GM12878 (cell line): ENCODE results near the gene DNAH17.

ENCODE experiments used
- CREB1 ChIP-seq: IDR thresholded peaks from 2 replicates; pipeline ENCODE4 v1.6.1; 2012; ENCODE audit warnings: low read depth, mild to moderate bottlenecking, inconsistent platforms
- EZH2 ChIP-seq: IDR thresholded peaks from 2 replicates; pipeline ENCODE4 v1.6.1; 2012; ENCODE audit warnings: low read depth, mild to moderate bottlenecking, control low read depth, inconsistent platforms, low read length, borderline replicate concordance; ENCODE audit not compliant: control insufficient read depth
- NRF1 ChIP-seq: conservative IDR thresholded peaks from 2 replicates; pipeline ENCODE4 v1.6.1; 2011; ENCODE audit warnings: mild to moderate bottlenecking, low read depth, low read length, improper control_type of control experiment
- POLR2A ChIP-seq: IDR thresholded peaks from 2 replicates; pipeline ENCODE4 v1.6.1; 2011; ENCODE audit warnings: low read depth, mild to moderate bottlenecking, low read length
- SREBF2 ChIP-seq: IDR thresholded peaks from 2 replicates; pipeline ENCODE4 v1.6.1; 2012; ENCODE audit warnings: mild to moderate bottlenecking, low read length
- STAT3 ChIP-seq: IDR thresholded peaks from 2 replicates; pipeline ENCODE4 v1.6.1; 2011; ENCODE audit warnings: low read depth, low read length, improper control_type of control experiment
- TF ChIP-seq, protein P1 (sequence below), 3 experiments: IDR thresholded peaks in 2 of 3; conservative IDR thresholded peaks in 1 of 3; 2 replicates each; pipeline ENCODE4 v1.5.1; 2011; ENCODE audit warnings: low read depth in 3 of 3, low read length in 3 of 3, mild to moderate bottlenecking in 3 of 3, control low read depth in 2 of 3, moderate library complexity in 2 of 3, inconsistent platforms in 1 of 3, mixed read lengths in 1 of 3; ENCODE audit not compliant: control insufficient read depth in 2 of 3, insufficient read depth in 1 of 3; ENCODE audit errors: extremely low read depth in 1 of 3

DNA sequence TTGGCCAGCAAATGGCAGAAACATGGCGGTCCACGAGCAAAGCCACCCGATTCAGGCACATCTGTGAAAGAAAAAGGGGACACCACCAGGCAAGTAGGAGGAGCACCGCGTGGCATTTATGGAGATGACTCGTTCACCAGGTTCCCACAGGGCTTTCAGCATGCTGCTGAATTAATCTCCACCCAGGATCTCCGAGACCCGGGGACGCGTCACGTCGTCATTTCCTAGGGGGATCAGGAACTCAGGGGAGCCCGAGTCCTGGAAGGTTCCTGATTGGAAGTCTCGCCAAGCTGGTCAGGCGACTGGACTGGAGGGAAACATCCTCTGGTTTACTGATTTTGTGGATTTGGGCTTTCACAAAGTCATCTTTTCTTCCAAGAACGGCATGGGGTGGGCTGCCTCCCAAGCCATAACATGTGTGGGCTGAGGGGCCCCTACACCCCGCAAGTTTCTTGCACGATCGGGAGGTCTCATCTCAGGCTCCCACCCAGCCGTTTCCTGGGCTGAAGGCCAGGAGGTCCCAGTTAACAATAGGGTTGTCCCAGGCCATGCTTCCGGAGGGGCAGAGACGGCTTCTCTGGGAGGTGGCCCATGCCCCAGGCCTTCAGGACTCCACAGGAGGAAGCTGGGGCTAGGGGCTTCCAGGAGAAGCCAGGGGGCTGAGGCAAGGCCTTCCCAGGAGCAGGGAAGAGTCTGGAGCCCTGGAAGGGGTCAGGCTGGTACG, 645 bp downstream of the DNAH17 start:
- TF ChIP-seq CREB1 (no peak), EZH2 (no peak), SREBF2 (no peak), STAT3 (no peak), POLR2A (no peak), NRF1 (no peak)
- TF ChIP-seq, protein P1, sequence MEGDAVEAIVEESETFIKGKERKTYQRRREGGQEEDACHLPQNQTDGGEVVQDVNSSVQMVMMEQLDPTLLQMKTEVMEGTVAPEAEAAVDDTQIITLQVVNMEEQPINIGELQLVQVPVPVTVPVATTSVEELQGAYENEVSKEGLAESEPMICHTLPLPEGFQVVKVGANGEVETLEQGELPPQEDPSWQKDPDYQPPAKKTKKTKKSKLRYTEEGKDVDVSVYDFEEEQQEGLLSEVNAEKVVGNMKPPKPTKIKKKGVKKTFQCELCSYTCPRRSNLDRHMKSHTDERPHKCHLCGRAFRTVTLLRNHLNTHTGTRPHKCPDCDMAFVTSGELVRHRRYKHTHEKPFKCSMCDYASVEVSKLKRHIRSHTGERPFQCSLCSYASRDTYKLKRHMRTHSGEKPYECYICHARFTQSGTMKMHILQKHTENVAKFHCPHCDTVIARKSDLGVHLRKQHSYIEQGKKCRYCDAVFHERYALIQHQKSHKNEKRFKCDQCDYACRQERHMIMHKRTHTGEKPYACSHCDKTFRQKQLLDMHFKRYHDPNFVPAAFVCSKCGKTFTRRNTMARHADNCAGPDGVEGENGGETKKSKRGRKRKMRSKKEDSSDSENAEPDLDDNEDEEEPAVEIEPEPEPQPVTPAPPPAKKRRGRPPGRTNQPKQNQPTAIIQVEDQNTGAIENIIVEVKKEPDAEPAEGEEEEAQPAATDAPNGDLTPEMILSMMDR (IDR thresholded peaks at IDR 0.05 in 2 of 3, conservative IDR thresholded peaks at IDR 0.05 in 1 of 3; ENCODE audit: control insufficient read depth in 2 of 3, extremely low read depth in 1 of 3, insufficient read depth in 1 of 3, low read depth in 3 of 3, low read length in 3 of 3) = no peak
